Stomach (tissue), 9 donors: ENCODE data around the gene ARHGAP22. TPM values are rescaled to one million over a fixed set of nuclear protein-coding genes. Genes with fewer than 3 reads are reported as not detected.

Experiments used
- DNase-seq, 2 donors: peaks; one replicate each; pipeline versions ENCODE4 v3.0.0 to v3.0.0-alpha.2; 2013 to 2019
- H3K27ac ChIP-seq, 5 donors: fragments of 200-600 bp in 4 of 5; sonication (generic) in 4 of 5; one replicate each; pipeline ENCODE4 v1.5.1; 2013 to 2019; ENCODE audit warnings: mild to moderate bottlenecking in 1 of 5, moderate library complexity in 1 of 5
- H3K27me3 ChIP-seq, 3 donors: fragments of 200-600 bp; sonication (generic); one replicate each; pipeline ENCODE4 v1.5.1; 2017 to 2019; ENCODE audit warnings: mixed run types in 1 of 3
- H3K36me3 ChIP-seq, 4 donors: fragments of 200-600 bp; sonication (generic); 1 replicate in 3 of 4; 2 replicates in 1 of 4; pipeline ENCODE4 v1.5.1; 2016 to 2019
- H3K4me1 ChIP-seq, 4 donors: fragments of 200-600 bp; sonication (generic); one replicate each; pipeline ENCODE4 v1.5.1; 2016 to 2019
- H3K4me3 ChIP-seq, 4 donors: fragments of 200-600 bp; sonication (generic) in 3 of 4; one replicate each; pipeline ENCODE4 v1.5.1; 2016 to 2019; ENCODE audit warnings: mild to moderate bottlenecking in 1 of 4
- H3K9me3 ChIP-seq, 4 donors: fragments of 200-600 bp; sonication (generic); one replicate each; pipeline ENCODE4 v1.5.1; 2016 to 2019
- EP300 ChIP-seq: sonication (generic); formaldehyde crosslinking; IDR thresholded peaks from one replicate; pipeline ENCODE4 v1.6.1; 2017; ENCODE audit warnings: antibody characterized with exemption
- POLR2A ChIP-seq, 4 donors: fragments of 450-650 bp; IDR thresholded peaks; one replicate each; pipeline ENCODE4 v1.6.1; 2016; ENCODE audit warnings: antibody characterized with exemption in 4 of 4, control low read depth in 2 of 4, mild to moderate bottlenecking in 1 of 4, moderate library complexity in 1 of 4
- POLR2AphosphoS5 ChIP-seq, 3 donors: sonication (generic); formaldehyde crosslinking; IDR thresholded peaks; one replicate each; pipeline ENCODE4 v1.6.1; 2016; ENCODE audit warnings: antibody characterized with exemption in 3 of 3
- WGBS, 5 donors: extraction: QIAGEN DNeasy Blood & Tissue Kit in 3 of 5; methylation state at CpG; one replicate each; pipeline versions ENCODE4 v1.1.5 to v1.1.7; 2013 to 2018; 5-methylcytosine and 5-hydroxymethylcytosine counted together
- intact Hi-C: fragments of 100-400 bp; cut with DNase I; formaldehyde crosslinking; loops from one replicate; pipeline ENCODE4 v1.15.1; 2023; ENCODE audit warnings: low total_unique reads
- polyA plus RNA-seq, 3 donors: library from polyadenylated mRNA; stranded (reverse); fragments of 200-250 nt; gene quantifications; one replicate each; pipeline ENCODE4 v1.2.3, GENCODE V29; 2013
- total RNA-seq, 5 donors: library from RNA; depleted of rRNA; stranded (reverse); fragments of >200 nt; gene quantifications; one replicate each; pipeline versions ENCODE4 v1.1.0 to v1.2.3, GENCODE V29; 2014 to 2016
- TF ChIP-seq, protein P1 (sequence below), 7 experiments: fragments of 450-650 bp in 4 of 7; fragments of 200-600 bp in 3 of 7; sonication (generic) in 3 of 7; IDR thresholded peaks; one replicate each; pipeline ENCODE4 v1.5.1; 2016 to 2019; ENCODE audit warnings: antibody characterized with exemption in 7 of 7, control low read depth in 2 of 7, mild to moderate bottlenecking in 1 of 7
- donor health status: healthy with polysubstance abuse.
- donor health status: Bipolar disorder and iron deficiency.
- donor health status: healthy.

Gene ARHGAP22
- total and polyA plus RNA-seq, 8 donors: 1.3 to 28.6 (median 2.2) TPM; not detected in 1

- intact Hi-C loops: no loop called here
- DNase-seq: no peak
- Histone ChIP-seq H3K4me3 (no peak overlapping the region), H3K27me3 (no peaks in the 10 kb centered on the region), H3K36me3 (no peaks in the 10 kb centered on the region), H3K9me3 (no peaks in the 10 kb centered on the region), H3K27ac (no peak overlapping the region), H3K4me1 (peaks cover 0 to 7% (median 5%) of the 10 kb centered on the region in 4 donors)
- WGBS, 5 donors: 72 to 83% (median 79%) methylated on average over 10 of the region's 10 CpGs
- TF ChIP-seq EP300: no peak
- TF ChIP-seq POLR2AphosphoS5 (IDR thresholded peaks at IDR 0.05): no peak
- TF ChIP-seq, protein P1, sequence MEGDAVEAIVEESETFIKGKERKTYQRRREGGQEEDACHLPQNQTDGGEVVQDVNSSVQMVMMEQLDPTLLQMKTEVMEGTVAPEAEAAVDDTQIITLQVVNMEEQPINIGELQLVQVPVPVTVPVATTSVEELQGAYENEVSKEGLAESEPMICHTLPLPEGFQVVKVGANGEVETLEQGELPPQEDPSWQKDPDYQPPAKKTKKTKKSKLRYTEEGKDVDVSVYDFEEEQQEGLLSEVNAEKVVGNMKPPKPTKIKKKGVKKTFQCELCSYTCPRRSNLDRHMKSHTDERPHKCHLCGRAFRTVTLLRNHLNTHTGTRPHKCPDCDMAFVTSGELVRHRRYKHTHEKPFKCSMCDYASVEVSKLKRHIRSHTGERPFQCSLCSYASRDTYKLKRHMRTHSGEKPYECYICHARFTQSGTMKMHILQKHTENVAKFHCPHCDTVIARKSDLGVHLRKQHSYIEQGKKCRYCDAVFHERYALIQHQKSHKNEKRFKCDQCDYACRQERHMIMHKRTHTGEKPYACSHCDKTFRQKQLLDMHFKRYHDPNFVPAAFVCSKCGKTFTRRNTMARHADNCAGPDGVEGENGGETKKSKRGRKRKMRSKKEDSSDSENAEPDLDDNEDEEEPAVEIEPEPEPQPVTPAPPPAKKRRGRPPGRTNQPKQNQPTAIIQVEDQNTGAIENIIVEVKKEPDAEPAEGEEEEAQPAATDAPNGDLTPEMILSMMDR (IDR thresholded peaks at IDR 0.05): no peak
- no peak for TF ChIP-seq POLR2A (IDR thresholded peaks at IDR 0.05)
Measured at GRCh38 chr10:48547981-48548380, 56.9 kb downstream of the ARHGAP22 start.

GRCh38 chr10:48547061-48547895 is 57.6 kb downstream of the ARHGAP22 start:
- no peak overlapping the region for H3K4me3 ChIP-seq
- H3K9me3 ChIP-seq: no peaks in the 10 kb centered on the region
- TF ChIP-seq POLR2AphosphoS5 (IDR thresholded peaks at IDR 0.05) (no peak), POLR2A (IDR thresholded peaks at IDR 0.05) (no peak), EP300 (no peak)
- TF ChIP-seq, protein P1 (IDR thresholded peaks at IDR 0.05): no peak
- intact Hi-C loops: no loop called here
- H3K27me3 ChIP-seq: no peaks in the 10 kb centered on the region
- no peak for DNase-seq
- WGBS, 5 donors: 80 to 83% (median 81%) methylated on average over 7 to 10 of the region's 10 CpGs
- H3K4me1 ChIP-seq: peaks cover 0 to 6% (median 5%) of the 10 kb centered on the region in 4 donors
- no peak overlapping the region for H3K27ac ChIP-seq
- no peaks in the 10 kb centered on the region for H3K36me3 ChIP-seq

GRCh38 chr10:48545462-48546145 is 59.3 kb downstream of the ARHGAP22 start:
- H3K36me3 ChIP-seq: no peaks in the 10 kb centered on the region
- H3K4me1 ChIP-seq: no peaks in the 10 kb centered on the region
- peak; percentile 25 to 28 for DNase-seq
- H3K9me3 ChIP-seq: no peaks in the 10 kb centered on the region
- intact Hi-C loops: no loop called here
- no peak overlapping the region for H3K27ac ChIP-seq
- TF ChIP-seq POLR2A (IDR thresholded peaks at IDR 0.05) (no peak), POLR2AphosphoS5 (IDR thresholded peaks at IDR 0.05) (no peak), EP300 (no peak)
- TF ChIP-seq, protein P1 (IDR thresholded peaks at IDR 0.05): no peak
- no peaks in the 10 kb centered on the region for H3K27me3 ChIP-seq
- 73 to 81% (median 76%) methylated on average over 8 to 14 of the region's 14 CpGs for WGBS, 5 donors
- H3K4me3 ChIP-seq: no peak overlapping the region

DNA sequence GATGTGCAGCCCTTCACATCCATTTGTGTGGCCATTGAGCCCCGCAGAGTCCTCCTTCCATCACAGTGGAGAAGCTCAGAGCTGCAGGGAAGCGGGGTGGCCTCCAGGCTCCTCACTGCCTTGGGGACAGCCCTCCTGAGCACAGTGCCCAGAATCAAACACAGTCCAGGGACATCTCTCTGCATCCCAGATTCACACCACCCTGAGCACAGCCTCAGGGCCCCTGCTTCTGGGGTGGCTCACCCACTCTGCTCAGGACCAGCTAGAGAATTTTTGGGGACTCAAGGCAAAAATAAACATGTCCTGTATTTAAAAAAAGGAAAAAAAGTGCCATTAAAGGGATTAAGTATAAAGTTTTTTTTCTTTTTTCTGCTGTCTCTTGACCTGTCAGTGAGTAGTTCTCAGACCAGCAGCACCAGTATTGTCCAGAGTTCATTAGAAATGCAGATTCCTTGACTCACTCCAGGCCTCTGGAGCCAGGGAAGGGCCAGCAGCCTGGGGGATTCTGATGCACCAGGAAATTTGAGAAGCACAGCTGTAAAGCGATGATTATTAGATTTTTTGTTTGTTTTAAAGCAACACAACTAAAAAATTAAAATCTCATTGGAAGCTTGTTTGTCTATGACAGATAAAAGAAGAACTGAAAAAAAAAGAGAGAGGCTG is 61.6 kb downstream of the ARHGAP22 start:
- Histone ChIP-seq H3K27me3 (no peaks in the 10 kb centered on the region), H3K4me1 (no peaks in the 10 kb centered on the region), H3K27ac (no peak overlapping the region), H3K9me3 (no peaks in the 10 kb centered on the region), H3K4me3 (no peak overlapping the region), H3K36me3 (no peaks in the 10 kb centered on the region)
- TF ChIP-seq POLR2A (IDR thresholded peaks at IDR 0.05) (no peak), POLR2AphosphoS5 (IDR thresholded peaks at IDR 0.05) (no peak), EP300 (no peak)
- TF ChIP-seq, protein P1 (IDR thresholded peaks at IDR 0.05): no peak
- no peak for DNase-seq
- 75 to 88% (median 86%) methylated on average over 3 of the region's 3 CpGs for WGBS, 5 donors
- intact Hi-C loops: no loop called here
